H9 (cell line): ENCODE data around the gene PLEKHA5. TPM values are rescaled to one million over a fixed set of nuclear protein-coding genes. Genes with fewer than 3 reads are reported as not detected.

ENCODE experiments used
- DNase-seq: peaks from one replicate; pipeline ENCODE4 v3.0.0-alpha.2; 2017
- H2AFZ ChIP-seq: one replicate; pipeline ENCODE4 v1.6.1; 2013; ENCODE audit warnings: mild to moderate bottlenecking, low read length, control low read depth, moderate library complexity
- H2AK5ac ChIP-seq: 2 replicates; pipeline ENCODE4 v1.6.1; 2013; ENCODE audit warnings: low read length, control low read depth, mixed read lengths; ENCODE audit not compliant: insufficient read length
- H2BK120ac ChIP-seq: one replicate; pipeline ENCODE4 v1.6.1; 2013; ENCODE audit warnings: low read depth, mild to moderate bottlenecking, low read length, control low read depth, inconsistent platforms; ENCODE audit not compliant: poor library complexity, severe bottlenecking
- H2BK12ac ChIP-seq: 2 replicates; pipeline ENCODE4 v1.6.1; 2013; ENCODE audit warnings: low read length, control low read depth, mixed read lengths, low read depth; ENCODE audit not compliant: insufficient read length
- H2BK15ac ChIP-seq: 2 replicates; pipeline ENCODE4 v1.6.1; 2013; ENCODE audit warnings: low read depth, low read length, control low read depth
- H2BK20ac ChIP-seq: one replicate; pipeline ENCODE4 v1.6.1; 2013; ENCODE audit warnings: low read depth, mild to moderate bottlenecking, low read length, control low read depth, inconsistent platforms; ENCODE audit not compliant: poor library complexity, severe bottlenecking
- H2BK5ac ChIP-seq: 2 replicates; pipeline ENCODE4 v1.6.1; 2013; ENCODE audit warnings: low read length, control low read depth, mixed read lengths; ENCODE audit not compliant: insufficient read length
- H3K14ac ChIP-seq: 2 replicates; pipeline ENCODE4 v1.6.1; 2013; ENCODE audit warnings: low read length, control low read depth; ENCODE audit not compliant: insufficient read depth
- H3K18ac ChIP-seq: 2 replicates; pipeline ENCODE4 v1.6.1; 2013; ENCODE audit warnings: low read depth, mild to moderate bottlenecking, mixed read lengths, low read length, control low read depth; ENCODE audit not compliant: insufficient read length
- H3K23ac ChIP-seq: 2 replicates; pipeline ENCODE4 v1.6.1; 2013; ENCODE audit warnings: low read length, control low read depth, mixed read lengths, low read depth; ENCODE audit not compliant: insufficient read length
- H3K23me2 ChIP-seq: 2 replicates; pipeline ENCODE4 v1.6.1; 2013; ENCODE audit warnings: low read depth, mild to moderate bottlenecking, mixed read lengths, low read length, control low read depth; ENCODE audit not compliant: insufficient read length, poor library complexity, severe bottlenecking
- H3K27ac ChIP-seq: 2 replicates; pipeline ENCODE4 v1.5.1; 2013; ENCODE audit warnings: low read length, control low read depth, mixed read lengths, low read depth; ENCODE audit not compliant: insufficient read length
- H3K27me3 ChIP-seq: 2 replicates; pipeline ENCODE4 v1.6.1; 2013; ENCODE audit warnings: low read length, control low read depth, inconsistent platforms; ENCODE audit not compliant: insufficient read depth
- H3K4ac ChIP-seq: 2 replicates; pipeline ENCODE4 v1.6.1; 2013; ENCODE audit warnings: low read depth, mild to moderate bottlenecking, control low read depth, inconsistent platforms, low read length, moderate library complexity
- H3K4me1 ChIP-seq: 2 replicates; pipeline ENCODE4 v1.6.1; 2013; ENCODE audit warnings: low read length, control low read depth, inconsistent platforms; ENCODE audit not compliant: insufficient read depth
- H3K4me2 ChIP-seq: 2 replicates; pipeline ENCODE4 v1.6.1; 2013; ENCODE audit warnings: low read length, control low read depth, mixed read lengths; ENCODE audit not compliant: insufficient read length, insufficient read depth
- H3K56ac ChIP-seq: 2 replicates; pipeline ENCODE4 v1.6.1; 2013; ENCODE audit warnings: low read depth, mild to moderate bottlenecking, mixed read lengths, low read length, control low read depth; ENCODE audit not compliant: insufficient read length
- H3K79me1 ChIP-seq: 2 replicates; pipeline ENCODE4 v1.6.1; 2013; ENCODE audit warnings: low read depth, mild to moderate bottlenecking, moderate library complexity, low read length, control low read depth, inconsistent platforms; ENCODE audit not compliant: insufficient read depth, poor library complexity, severe bottlenecking
- H3K79me2 ChIP-seq: 2 replicates; pipeline ENCODE4 v1.6.1; 2013; ENCODE audit warnings: low read length, control low read depth, inconsistent platforms; ENCODE audit not compliant: insufficient read depth
- H3K9ac ChIP-seq: 2 replicates; pipeline ENCODE4 v1.6.1; 2013; ENCODE audit warnings: low read length, control low read depth, mixed read lengths; ENCODE audit not compliant: insufficient read length; ENCODE audit errors: extremely low read depth
- H3K9me3 ChIP-seq: one replicate; pipeline ENCODE4 v1.6.1; 2013; ENCODE audit warnings: low read depth, low read length, inconsistent platforms; ENCODE audit not compliant: control insufficient read depth
- H3T11ph ChIP-seq: one replicate; pipeline ENCODE4 v1.6.1; 2013; ENCODE audit warnings: mild to moderate bottlenecking, low read length, control low read depth, inconsistent platforms
- H4K20me1 ChIP-seq: one replicate; pipeline ENCODE4 v1.6.1; 2013; ENCODE audit not compliant: control insufficient read depth, insufficient read length, insufficient read depth
- H4K5ac ChIP-seq: 2 replicates; pipeline ENCODE4 v1.6.1; 2013; ENCODE audit warnings: low read depth, mild to moderate bottlenecking, mixed read lengths, low read length, control low read depth; ENCODE audit not compliant: insufficient read length
- H4K8ac ChIP-seq: replicated peaks from 2 replicates; pipeline ENCODE4 v1.6.1; 2013; ENCODE audit warnings: low read length, control low read depth, mixed read lengths, low read depth; ENCODE audit not compliant: insufficient read length
- H4K91ac ChIP-seq: 2 replicates; pipeline ENCODE4 v1.6.1; 2013; ENCODE audit warnings: low read depth, mild to moderate bottlenecking, moderate library complexity, mixed read lengths, low read length, control low read depth; ENCODE audit not compliant: insufficient read length
- H3K27ac Mint-ChIP-seq, 3 experiments: 2 replicates in 2 of 3; 3 replicates in 1 of 3; pipeline ENCODE4 v1.8.0; 2020 to 2021; ENCODE audit warnings: mixed read lengths in 3 of 3, mild to moderate bottlenecking in 1 of 3, moderate library complexity in 1 of 3
- H3K27me3 Mint-ChIP-seq: 2 replicates; pipeline ENCODE4 v1.8.0; 2021; ENCODE audit warnings: low read depth, mild to moderate bottlenecking, moderate library complexity, mixed read lengths
- H3K36me3 Mint-ChIP-seq, 3 experiments: 2 replicates in 2 of 3; 3 replicates in 1 of 3; pipeline ENCODE4 v1.8.0; 2020 to 2021; ENCODE audit warnings: low read depth in 3 of 3, mixed read lengths in 3 of 3; ENCODE audit not compliant: insufficient read depth in 1 of 3
- H3K4me1 Mint-ChIP-seq, 2 experiments: 2 replicates each; pipeline ENCODE4 v1.8.0; 2020; ENCODE audit warnings: mixed read lengths in 2 of 2
- H3K4me3 Mint-ChIP-seq, 2 experiments: 2 replicates in 1 of 2; 3 replicates in 1 of 2; pipeline ENCODE4 v1.8.0; 2020 to 2021; ENCODE audit warnings: mild to moderate bottlenecking in 2 of 2, mixed read lengths in 2 of 2, moderate library complexity in 1 of 2
- H3K9me3 Mint-ChIP-seq, 2 experiments: 2 replicates in 1 of 2; 3 replicates in 1 of 2; pipeline ENCODE4 v1.8.0; 2020; ENCODE audit warnings: mild to moderate bottlenecking in 2 of 2, mixed read lengths in 2 of 2, moderate library complexity in 1 of 2
- WGBS: extraction: QIAGEN DNeasy Blood & Tissue Kit; methylation state at CpG from one replicate; pipeline ENCODE4 v1.1.7; 2013; ENCODE audit warnings: missing lambda C conversion rate, low lambda C conversion rate, mixed read lengths; ENCODE audit not compliant: insufficient read length; ENCODE audit errors: extremely low coverage; 5-methylcytosine and 5-hydroxymethylcytosine counted together
- total RNA-seq: library from RNA; stranded (reverse); gene quantifications from 2 replicates; pipeline ENCODE4 v1.2.1, GENCODE V29; 2021
- TF ChIP-seq, protein P1 (sequence below): fragments of 200-600 bp; sonication (generic); conservative IDR thresholded peaks from 3 replicates; pipeline ENCODE4 v1.8.0; 2021; ENCODE audit warnings: antibody characterized with exemption, mild to moderate bottlenecking

The PLEKHA5 gene
- total RNA-seq, 1 experiment from 2014 or later, result 86.7 TPM

DNA sequence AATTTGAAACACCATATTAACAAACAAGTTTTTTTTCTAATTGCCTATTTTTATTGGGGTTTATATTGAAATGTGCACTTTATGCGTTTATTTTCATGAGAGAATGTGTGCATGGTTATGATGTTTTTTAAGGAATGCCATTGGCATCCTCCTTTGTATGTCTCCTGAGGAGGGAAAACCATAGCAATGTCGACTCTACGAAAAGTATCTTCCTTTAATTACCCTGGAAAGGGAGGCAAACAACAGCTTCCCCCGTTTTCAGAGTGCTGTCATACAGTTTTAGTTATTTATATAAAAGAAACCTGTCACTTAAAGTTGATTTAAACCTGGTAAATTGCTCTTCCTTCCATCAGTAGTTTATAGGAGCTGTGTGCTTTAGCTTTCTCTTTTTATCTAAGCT is 117.4 kb downstream of the PLEKHA5 start:
- H3T11ph ChIP-seq, result no peak overlapping the region
- H4K91ac ChIP-seq, result no peak overlapping the region
- Mint-ChIP-seq H3K36me3 (no peaks in the 10 kb centered on the region), H3K27me3 (no peaks in the 10 kb centered on the region; the same call in 1 of the 2 replicates), H3K27ac (no peak overlapping the region; a peak in 1 of 7 replicates), H3K4me3 (no peak overlapping the region), H3K9me3 (no peaks in the 10 kb centered on the region), H3K4me1 (peaks cover 5 to 6% of the 10 kb centered on the region in 2 experiments)
- H3K18ac ChIP-seq, result no peak overlapping the region
- no peak overlapping the region for H2AFZ ChIP-seq
- H4K5ac ChIP-seq, result no peak overlapping the region
- no peaks in the 10 kb centered on the region for H3K23me2 ChIP-seq
- H3K9me3 ChIP-seq, result no peaks in the 10 kb centered on the region
- H3K14ac ChIP-seq, result no peak overlapping the region
- H2BK15ac ChIP-seq, result no peak overlapping the region
- H3K4me1 ChIP-seq, result peaks cover 3% of the 10 kb centered on the region; the same call in 1 of the 2 replicates
- no peak overlapping the region for H4K8ac ChIP-seq
- no peak overlapping the region for H3K27ac ChIP-seq
- WGBS, result no CpG with 5 or more reads among the region's 4 CpGs
- no peak for DNase-seq
- no peak overlapping the region for H3K23ac ChIP-seq
- TF ChIP-seq, protein P1, sequence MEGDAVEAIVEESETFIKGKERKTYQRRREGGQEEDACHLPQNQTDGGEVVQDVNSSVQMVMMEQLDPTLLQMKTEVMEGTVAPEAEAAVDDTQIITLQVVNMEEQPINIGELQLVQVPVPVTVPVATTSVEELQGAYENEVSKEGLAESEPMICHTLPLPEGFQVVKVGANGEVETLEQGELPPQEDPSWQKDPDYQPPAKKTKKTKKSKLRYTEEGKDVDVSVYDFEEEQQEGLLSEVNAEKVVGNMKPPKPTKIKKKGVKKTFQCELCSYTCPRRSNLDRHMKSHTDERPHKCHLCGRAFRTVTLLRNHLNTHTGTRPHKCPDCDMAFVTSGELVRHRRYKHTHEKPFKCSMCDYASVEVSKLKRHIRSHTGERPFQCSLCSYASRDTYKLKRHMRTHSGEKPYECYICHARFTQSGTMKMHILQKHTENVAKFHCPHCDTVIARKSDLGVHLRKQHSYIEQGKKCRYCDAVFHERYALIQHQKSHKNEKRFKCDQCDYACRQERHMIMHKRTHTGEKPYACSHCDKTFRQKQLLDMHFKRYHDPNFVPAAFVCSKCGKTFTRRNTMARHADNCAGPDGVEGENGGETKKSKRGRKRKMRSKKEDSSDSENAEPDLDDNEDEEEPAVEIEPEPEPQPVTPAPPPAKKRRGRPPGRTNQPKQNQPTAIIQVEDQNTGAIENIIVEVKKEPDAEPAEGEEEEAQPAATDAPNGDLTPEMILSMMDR, result no peak
- no peak overlapping the region for H2BK12ac ChIP-seq
- no peaks in the 10 kb centered on the region for H3K27me3 ChIP-seq
- no peaks in the 10 kb centered on the region; the same call in 1 of the 2 replicates for H3K79me2 ChIP-seq
- no peak overlapping the region for H2BK5ac ChIP-seq
- H2AK5ac ChIP-seq, result no peak overlapping the region
- no peaks in the 10 kb centered on the region for H4K20me1 ChIP-seq
- H3K4ac ChIP-seq, result no peak overlapping the region
- H3K56ac ChIP-seq, result no peak overlapping the region
- no peak overlapping the region for H2BK120ac ChIP-seq
- H3K4me2 ChIP-seq, result no peak overlapping the region
- peaks cover 3% of the 10 kb centered on the region for H3K79me1 ChIP-seq
- no peak overlapping the region for H3K9ac ChIP-seq
- H2BK20ac ChIP-seq, result no peak overlapping the region
